Muscle layer of colon (tissue), 2 donors: ENCODE measurements around the gene BAHCC1.

ENCODE experiments used
- H3K27ac ChIP-seq: one replicate; pipeline ENCODE4 v1.7.0; 2013; ENCODE audit warnings: low read depth, mild to moderate bottlenecking, low read length, moderate library complexity
- H3K27me3 ChIP-seq, 2 donors: one replicate each; pipeline ENCODE4 v1.7.0; 2013; ENCODE audit warnings: low read length in 2 of 2, mild to moderate bottlenecking in 2 of 2; ENCODE audit not compliant: insufficient read depth in 2 of 2, control insufficient read depth in 1 of 2
- H3K36me3 ChIP-seq: one replicate; pipeline ENCODE4 v1.7.0; 2013; ENCODE audit warnings: mild to moderate bottlenecking, low read length; ENCODE audit not compliant: insufficient read depth
- H3K4me1 ChIP-seq: one replicate; pipeline ENCODE4 v1.7.0; 2013; ENCODE audit warnings: mild to moderate bottlenecking, low read length; ENCODE audit not compliant: insufficient read depth
- H3K4me3 ChIP-seq, 2 donors: one replicate each; pipeline ENCODE4 v1.7.0; 2013; ENCODE audit warnings: low read length in 2 of 2, low read depth in 1 of 2, mild to moderate bottlenecking in 1 of 2, moderate library complexity in 1 of 2
- H3K9ac ChIP-seq: one replicate; pipeline ENCODE4 v1.7.0; 2013; ENCODE audit warnings: low read length
- H3K9me3 ChIP-seq: one replicate; pipeline ENCODE4 v1.7.0; 2013; ENCODE audit warnings: mild to moderate bottlenecking, low read length
- donor health status: abdominal sarcoma.
- donor health status: Adenocarcinoma of cecum.

BAHCC1 gene

DNA sequence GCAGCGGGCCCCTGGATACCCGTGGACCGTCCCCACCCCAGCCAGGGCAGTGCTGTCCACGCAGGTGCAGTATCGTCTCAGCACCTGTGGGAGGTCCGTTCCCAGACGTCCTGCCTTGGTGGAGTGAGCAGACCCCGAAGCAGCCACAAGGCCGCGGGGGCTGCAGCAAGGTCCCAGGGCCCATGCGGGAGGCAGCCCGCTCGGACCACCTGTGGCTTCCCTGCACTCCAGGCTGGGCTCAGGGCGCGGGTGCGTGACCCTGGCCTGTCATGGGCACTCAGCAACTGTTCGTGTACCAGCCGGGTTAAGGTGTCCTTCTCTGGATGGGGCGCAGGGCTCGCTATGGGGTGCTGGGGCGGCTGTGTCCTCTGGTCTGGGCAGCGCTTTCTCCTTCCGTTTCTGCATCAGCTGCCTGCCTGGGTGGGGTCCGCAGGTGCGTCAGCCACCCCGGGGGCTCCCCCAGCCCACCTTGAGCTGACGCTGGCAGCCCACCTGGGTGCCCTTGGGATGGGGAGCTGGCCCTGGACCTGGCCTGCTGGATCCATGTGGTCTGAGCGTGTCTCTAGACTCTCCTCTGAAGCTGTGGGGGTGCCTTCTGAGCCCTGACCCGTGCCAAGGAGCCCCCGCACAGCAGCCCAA lies 18.4 kb downstream of the BAHCC1 start:
- H3K4me3 ChIP-seq, result no peak overlapping the region
- no peak overlapping the region for H3K9ac ChIP-seq
- H3K27ac ChIP-seq, result no peak overlapping the region
- H3K27me3 ChIP-seq, result no peaks in the 10 kb centered on the region
- no peaks in the 10 kb centered on the region for H3K36me3 ChIP-seq
- H3K4me1 ChIP-seq, result peaks cover 10% of the 10 kb centered on the region
- H3K9me3 ChIP-seq, result no peaks in the 10 kb centered on the region

DNA sequence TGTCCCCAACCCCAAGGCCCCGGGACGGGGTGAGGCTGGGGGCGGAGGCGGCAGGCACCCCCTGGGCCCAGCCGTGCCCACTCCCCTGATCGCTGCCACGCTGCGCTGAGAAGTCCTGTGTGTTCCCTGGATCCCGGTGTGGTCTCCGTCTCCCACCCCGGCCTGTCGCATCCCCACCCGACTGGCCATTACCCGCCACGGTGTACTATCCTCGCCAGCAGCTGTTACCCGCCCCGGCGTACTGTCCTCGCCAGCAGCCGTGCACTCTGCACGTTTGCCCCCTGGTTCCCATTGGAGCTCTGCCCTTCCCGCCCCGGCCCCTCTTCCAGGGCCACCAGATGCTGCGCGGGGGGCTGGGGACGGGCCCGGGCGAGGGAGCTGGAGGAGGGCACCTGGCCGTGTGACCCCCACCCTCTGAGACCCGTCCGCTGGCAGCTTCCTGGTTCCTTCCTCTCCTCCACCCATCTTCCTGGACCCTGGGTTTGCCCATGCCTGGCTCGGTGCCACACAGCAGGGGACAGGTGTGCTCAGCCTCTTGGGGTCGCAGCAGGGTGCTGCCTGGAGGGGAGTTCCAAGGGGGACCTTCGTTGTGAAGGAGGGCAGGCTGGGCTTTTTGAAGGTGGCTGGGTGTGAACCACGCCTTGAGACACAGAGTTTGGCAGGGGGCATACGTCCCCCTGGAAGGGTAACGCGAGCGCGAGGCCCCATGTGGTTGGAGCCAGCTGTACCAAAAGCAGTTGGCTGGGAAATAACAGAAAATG lies 19.7 kb downstream of the BAHCC1 start:
- Histone ChIP-seq H3K27me3 (no peaks in the 10 kb centered on the region), H3K4me1 (peaks cover 21% of the 10 kb centered on the region), H3K4me3 (no peak overlapping the region), H3K9ac (no peak overlapping the region), H3K27ac (no peak overlapping the region), H3K9me3 (no peaks in the 10 kb centered on the region), H3K36me3 (no peaks in the 10 kb centered on the region)

DNA sequence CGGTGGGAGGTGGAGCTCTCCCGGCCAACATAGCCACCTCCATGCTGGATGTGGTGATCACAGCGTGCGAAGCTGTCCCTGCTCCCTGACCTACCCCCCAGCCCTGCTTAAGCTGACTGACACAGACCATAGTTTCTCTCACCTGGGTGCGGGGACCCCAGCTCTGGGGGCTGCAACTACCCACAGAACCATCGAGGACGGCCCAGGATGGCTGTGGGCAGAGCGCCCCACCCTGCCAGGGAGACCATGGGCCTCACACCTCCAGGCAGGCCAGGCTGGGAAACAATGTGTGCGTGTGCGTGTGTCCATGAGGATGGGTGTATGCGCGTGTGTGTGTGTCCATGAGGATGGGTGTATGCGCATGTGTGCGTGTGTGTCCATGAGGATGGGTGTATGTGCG lies 20.4 kb downstream of the BAHCC1 start:
- no peak overlapping the region for H3K27ac ChIP-seq
- peaks cover 29% of the 10 kb centered on the region for H3K4me1 ChIP-seq

DNA sequence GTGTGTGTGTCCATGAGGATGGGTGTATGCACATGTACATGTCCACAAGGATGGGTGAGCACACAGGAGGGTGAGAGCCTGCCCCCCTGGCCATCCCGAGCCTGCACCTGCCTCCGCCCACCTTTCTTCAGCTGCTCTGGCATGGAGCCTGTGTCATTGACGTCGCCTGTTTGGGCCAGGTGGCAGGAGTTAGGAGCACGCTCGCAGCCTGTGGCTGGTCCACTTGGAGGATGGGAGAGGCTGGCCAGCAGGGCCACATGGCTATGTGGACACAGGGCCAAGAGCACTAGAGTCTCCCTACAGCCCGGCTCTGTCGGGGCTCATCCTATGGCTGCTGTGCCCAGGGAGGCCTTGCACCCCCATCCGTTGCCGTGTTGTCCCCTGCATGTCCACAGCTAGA lies 21.4 kb downstream of the BAHCC1 start:
- Histone ChIP-seq H3K36me3 (no peaks in the 10 kb centered on the region), H3K27me3 (no peaks in the 10 kb centered on the region), H3K4me1 (peaks cover 37% of the 10 kb centered on the region), H3K4me3 (no peak overlapping the region), H3K9ac (no peak overlapping the region), H3K27ac (no peak overlapping the region), H3K9me3 (no peaks in the 10 kb centered on the region)

More for the DNA sequence above, 20.4 kb downstream of the BAHCC1 start:
- Histone ChIP-seq H3K27me3 (no peaks in the 10 kb centered on the region), H3K9me3 (no peaks in the 10 kb centered on the region), H3K4me3 (no peak overlapping the region), H3K36me3 (no peaks in the 10 kb centered on the region), H3K9ac (no peak overlapping the region)

DNA sequence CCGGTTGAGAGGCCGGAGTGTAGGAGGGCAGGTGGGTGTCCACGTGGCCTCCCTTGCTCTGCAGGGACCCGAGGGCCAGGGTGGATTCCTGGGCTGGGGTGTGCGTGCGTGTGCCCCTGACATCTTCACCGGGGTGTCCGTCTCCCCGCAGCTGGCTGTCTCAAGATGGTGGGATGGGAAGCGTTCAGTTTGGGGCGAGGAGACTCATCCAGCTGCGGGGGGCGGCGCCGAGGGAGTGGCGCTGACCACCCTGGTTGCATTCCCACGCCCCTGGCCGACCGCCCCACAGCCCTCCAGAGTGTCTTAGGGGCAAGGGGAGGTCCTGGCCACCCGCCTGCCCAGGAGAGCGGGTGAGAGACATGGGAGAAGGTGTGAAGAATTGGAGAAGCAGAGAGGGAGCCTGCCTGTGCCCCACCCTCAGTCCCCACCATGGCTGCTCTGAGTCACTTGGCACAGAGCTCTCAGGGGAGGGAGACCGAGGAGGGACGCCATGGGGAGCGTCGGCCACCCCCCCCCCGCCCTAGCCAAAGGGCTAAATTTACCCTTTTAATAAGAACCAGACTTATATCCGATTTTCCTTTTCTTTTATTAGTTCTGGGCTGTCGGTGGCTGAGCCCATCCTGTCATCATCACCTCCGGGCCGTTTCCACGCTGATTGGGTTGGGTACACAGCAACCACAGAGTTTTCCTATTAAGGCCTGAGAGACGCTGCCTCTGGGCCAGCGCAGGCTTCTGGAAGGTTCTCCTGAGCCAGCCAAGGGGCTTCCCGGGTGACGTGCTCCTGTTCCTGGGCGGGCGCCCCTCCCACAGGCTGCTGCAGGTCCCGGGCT lies 22.0 kb downstream of the BAHCC1 start:
- no peak overlapping the region for H3K9ac ChIP-seq
- H3K27ac ChIP-seq, result peak overlapping the region; percentile 14

DNA sequence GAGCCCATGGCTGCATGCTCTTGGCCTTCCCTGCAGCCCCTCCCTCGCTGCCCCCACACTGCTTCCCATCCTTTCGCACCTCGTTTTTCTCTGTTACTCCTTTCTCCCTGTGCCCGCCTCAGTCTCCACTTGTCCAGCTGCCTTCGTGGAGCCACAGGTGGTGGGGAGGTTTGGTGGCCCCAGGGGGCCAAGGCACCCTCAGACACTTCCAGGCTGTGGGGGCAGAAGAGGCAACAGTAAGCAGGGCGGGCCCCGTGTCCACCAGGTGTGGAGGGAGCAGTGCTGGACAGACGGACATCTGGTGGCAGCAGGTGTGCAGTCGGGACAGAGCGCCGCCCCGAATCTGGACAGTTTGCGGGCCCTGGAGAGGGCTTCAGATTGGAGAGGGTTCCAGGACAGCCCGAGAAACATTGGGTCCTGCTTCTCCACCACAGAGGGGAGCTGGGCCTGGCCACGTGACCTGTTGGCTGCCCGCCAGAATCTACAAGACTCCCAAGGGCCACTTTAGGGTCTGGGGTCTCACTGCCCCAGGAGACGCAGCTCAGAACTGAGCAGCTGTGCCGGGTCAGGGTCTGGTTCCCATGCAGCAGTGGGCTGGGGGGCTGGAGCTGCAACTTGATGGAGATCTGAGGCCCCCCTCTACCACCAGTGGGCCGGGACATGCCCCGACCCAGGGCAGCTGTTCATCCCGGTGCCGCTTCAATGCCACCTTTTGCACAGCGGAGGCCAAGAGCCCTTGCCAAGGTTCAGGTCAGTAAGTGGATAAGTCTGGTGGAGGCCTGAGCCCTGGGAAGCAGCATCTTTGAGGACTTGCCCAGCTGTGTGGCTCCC lies 22.8 kb downstream of the BAHCC1 start:
- Histone ChIP-seq H3K36me3 (no peaks in the 10 kb centered on the region), H3K9ac (no peak overlapping the region), H3K4me1 (peaks cover 49% of the 10 kb centered on the region), H3K27me3 (no peaks in the 10 kb centered on the region), H3K27ac (peak overlapping the region; percentile 48), H3K9me3 (no peaks in the 10 kb centered on the region), H3K4me3 (no peak overlapping the region)

More for the DNA sequence above, 22.0 kb downstream of the BAHCC1 start:
- no peaks in the 10 kb centered on the region for H3K27me3 ChIP-seq
- no peaks in the 10 kb centered on the region for H3K9me3 ChIP-seq
- no peaks in the 10 kb centered on the region for H3K36me3 ChIP-seq
- H3K4me1 ChIP-seq, result peaks cover 41% of the 10 kb centered on the region
- no peak overlapping the region for H3K4me3 ChIP-seq

DNA sequence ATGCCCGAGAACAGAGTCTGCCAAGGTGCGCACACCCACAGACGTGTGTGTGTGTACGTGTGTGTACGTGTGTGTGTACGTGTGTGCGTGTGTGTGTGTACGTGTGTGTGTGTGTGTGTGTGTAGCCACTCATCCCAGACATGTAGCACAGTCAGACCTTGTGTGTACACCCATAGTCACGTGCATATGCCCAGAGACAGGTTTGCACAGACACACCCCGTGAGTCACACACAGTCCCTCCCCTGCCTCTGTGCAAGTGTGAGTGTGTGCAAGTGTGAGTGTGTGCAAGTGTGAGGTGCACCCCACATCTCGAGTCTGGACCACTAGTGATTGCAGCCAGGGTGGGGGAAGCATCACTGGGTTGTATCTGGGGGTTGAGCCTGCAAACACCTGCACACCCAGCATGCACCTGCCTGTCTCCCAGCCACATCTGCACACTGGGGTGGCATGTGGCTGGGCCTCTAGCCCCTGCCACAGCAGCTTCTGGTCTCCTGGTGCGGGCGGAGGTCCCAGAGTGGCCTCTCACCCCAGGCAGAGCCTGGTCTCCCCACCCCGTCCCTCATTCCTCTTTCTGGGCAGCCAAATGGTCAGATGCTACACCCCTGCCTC lies 23.6 kb downstream of the BAHCC1 start:
- Histone ChIP-seq H3K4me1 (peaks cover 55% of the 10 kb centered on the region), H3K36me3 (no peaks in the 10 kb centered on the region), H3K9ac (no peak overlapping the region), H3K4me3 (peak overlapping the region in 1 of 2 donors; percentile 49), H3K9me3 (no peaks in the 10 kb centered on the region), H3K27ac (peak overlapping the region; percentile 48), H3K27me3 (no peaks in the 10 kb centered on the region)

DNA sequence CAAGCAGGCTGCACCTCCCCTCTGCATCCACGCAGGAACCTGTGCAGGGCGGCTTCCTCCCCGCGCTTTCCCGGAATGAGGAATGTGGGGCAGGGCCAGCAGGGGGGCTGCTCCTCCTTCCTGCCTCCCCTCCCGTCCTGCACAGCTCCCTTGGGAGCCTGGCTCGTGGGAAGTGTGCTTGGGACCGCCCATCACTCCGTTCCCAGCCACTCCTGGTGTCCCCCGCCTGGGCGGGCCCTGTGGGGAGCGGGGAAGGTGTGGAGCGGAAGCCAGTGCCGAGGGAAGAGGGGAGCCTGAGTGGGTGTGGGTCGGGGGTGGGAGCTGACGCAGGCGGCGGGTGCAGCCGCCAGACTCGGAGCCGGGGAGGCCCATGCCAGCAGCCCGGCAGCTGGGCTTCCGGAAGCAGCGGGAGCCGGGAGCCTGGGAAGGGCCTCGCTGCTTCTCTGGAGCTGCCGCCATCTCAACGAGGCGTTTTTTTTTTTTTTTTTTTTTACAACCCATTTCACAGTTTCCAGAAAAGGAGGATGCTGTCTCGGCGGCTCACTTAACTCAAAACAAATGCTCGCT lies 24.1 kb downstream of the BAHCC1 start:
- peak overlapping the region; percentile 25 to 49 for H3K4me3 ChIP-seq
- H3K9ac ChIP-seq, result peak overlapping the region; percentile 49
- no peaks in the 10 kb centered on the region for H3K36me3 ChIP-seq
- peaks cover 61% of the 10 kb centered on the region for H3K4me1 ChIP-seq
- H3K27me3 ChIP-seq, result no peaks in the 10 kb centered on the region
- H3K27ac ChIP-seq, result peak overlapping the region; percentile 48
- no peaks in the 10 kb centered on the region for H3K9me3 ChIP-seq

DNA sequence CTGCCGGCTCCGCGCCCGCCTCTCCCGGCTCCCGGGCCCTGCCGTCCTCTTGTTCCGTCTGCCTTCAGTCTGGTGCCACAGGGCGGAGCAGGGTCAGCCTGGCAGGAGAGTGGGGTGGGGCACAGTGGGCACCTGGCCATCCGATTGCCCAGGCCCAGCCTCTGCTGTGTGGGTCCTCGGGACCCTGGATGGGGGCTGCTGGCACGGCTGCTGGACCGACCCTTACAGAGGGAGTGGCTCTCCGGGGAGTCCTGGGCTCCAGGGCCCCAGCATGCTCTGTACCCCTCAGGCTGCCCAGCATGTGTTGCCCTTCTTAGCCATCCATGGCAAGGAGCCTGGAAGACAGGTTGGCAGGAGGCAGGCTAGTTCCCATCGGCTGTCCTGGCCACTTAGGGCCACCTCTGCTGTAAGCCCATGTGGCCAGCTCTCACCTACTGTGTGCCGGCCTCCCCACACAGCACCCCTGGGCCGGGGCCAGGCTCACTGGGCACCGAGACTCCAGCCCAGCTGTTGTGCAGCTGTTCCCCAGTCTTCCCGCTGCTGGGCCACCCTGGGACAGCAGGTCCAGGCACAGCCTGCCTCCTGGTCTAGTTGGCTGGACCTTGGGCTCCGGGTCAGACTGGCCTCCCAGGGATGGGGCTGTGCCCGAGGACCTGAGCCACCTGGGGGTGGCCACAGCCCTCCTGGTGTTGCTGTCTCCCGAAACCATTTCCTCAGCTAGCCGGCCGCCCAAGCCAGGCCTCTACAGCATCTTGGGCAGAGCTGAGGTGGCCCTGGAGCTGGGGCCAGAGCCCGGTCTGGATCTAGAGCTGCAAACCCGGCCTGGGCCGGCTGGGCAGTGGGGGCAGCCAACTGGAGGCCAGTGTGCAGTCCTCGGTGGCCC lies 24.9 kb downstream of the BAHCC1 start:
- Histone ChIP-seq H3K9me3 (no peaks in the 10 kb centered on the region), H3K9ac (peak overlapping the region; percentile 49), H3K36me3 (no peaks in the 10 kb centered on the region), H3K27me3 (no peaks in the 10 kb centered on the region), H3K4me3 (peak overlapping the region in 1 of 2 donors; percentile 49), H3K4me1 (peaks cover 62% of the 10 kb centered on the region), H3K27ac (peak overlapping the region; percentile 48)
